ENCODE results near the gene C19orf53. TPM values are rescaled to one million over a fixed set of nuclear protein-coding genes. Genes with fewer than 3 reads are reported as not detected.

The C19orf53 gene
- total RNA-seq, 6 donors from 2014 or later: 9.4 to 158 (median 96.5) TPM

DNA sequence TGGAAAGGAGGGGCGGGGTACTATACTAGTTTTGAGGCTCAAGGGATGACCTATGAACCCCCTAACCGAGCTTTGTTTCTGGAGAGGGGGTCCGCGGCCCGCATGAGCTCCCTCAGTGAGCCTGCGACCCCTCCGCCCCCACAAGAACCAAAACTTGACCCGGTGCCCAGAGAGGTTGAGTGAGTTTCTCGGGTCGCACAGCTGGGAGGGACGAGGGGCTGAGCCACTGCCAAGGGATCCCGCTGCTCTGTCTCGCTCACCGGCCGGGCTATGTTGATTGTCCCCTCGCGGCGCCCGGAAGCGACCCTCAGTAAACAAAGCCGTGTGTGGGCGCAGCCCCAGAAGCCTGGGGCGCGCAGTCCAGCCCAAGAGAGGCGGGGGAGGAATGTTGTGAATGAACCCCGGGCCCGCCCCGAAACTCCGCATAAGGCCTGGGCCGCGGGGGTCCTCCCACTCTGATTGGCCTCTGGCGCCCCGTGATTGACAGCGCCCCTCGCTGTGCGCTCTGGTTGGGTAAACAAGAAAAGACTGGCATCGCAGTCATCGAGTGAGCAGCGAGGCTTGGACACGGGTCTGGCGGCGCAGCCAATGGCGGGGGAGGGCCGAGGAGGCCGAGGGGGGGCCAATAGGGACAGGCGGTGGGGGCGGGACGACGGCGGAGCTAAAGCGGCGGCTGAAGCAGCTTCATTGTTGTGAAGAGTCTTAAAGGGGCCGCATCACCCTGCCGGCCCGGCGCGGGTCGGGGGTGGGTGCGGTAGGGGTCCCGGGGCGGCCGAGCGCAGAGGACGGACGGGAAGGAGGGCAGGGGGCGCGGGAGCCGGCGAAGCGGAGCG is 20.7 kb downstream of the C19orf53 start, which contains the start of gene ZSWIM4:
Gene ZSWIM4 (plus strand): TSS at position 687 of the 833 bp plus-strand sequence. CDS start 206 bp downstream, outside the sequence.
- Histone ChIP-seq H3K4me3 (peak within 1 kb of the TSS; percentile 66 to 88 (median 78)), H3K4me1 (peaks cover 24 to 45% (median 33%) of the 10 kb centered on the region in 4 donors), H3K36me3 (peaks cover 0 to 3% (median 0%) of the 10 kb centered on the region in 4 donors), H3K27ac (peak within 1 kb of the TSS; percentile 91 to 96 (median 92)), H3K9me3 (no peaks in the 10 kb centered on the region), H3K27me3 (no peaks in the 10 kb centered on the region)
- 3 to 6% methylated on average over 7 to 42 of the region's 71 CpGs for WGBS, 2 donors
- TF ChIP-seq EP300 (IDR thresholded peaks at IDR 0.05) (no peak), POLR2AphosphoS5 (IDR thresholded peaks at IDR 0.05) (peak; percentile 14 to 61), POLR2A (IDR thresholded peaks at IDR 0.05) (peak in 2 of 4 donors; percentile 54 to 79)
- DNase-seq (peak; percentile 98 to 99), ATAC-seq (ENCODE audit: low FRiP score in 2 of 2) (peak; percentile 96 to 99)

DNA sequence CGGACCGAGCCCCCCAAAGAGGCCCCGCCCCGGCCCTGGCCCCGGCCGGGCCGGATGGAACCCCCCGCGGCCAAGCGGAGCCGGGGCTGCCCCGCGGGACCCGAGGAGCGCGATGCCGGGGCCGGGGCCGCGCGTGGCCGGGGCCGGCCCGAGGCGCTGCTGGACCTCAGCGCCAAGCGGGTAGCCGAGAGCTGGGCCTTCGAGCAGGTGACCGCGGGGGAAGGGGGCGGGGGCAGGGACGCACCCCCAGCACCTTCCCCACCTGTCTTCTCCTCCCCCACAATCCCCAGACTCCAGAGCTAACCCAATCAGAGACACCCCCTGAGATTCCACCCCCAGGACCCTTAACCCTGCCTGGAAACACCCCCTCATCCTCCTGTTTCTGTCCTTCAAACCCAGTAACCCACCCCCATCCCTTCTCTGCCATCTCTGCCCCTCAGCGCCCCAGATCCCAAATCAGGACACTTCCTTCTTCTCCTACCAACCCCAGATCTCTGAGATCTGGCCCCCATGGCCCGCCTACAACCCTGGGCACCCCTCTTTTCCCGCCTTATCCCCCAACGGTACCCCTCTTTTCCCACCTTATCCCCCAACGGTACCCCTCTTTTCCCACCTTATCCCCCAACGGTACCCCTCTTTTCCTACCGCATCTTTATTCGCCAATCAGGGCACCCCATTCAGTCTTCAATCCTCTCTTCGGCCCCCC is 21.5 kb downstream of the C19orf53 start:
- Histone ChIP-seq H3K4me1 (peaks cover 24 to 45% (median 32%) of the 10 kb centered on the region in 4 donors), H3K4me3 (peak overlapping the region; percentile 58 to 88 (median 76)), H3K9me3 (no peaks in the 10 kb centered on the region), H3K27me3 (no peaks in the 10 kb centered on the region), H3K36me3 (peaks cover 0 to 3% (median 0%) of the 10 kb centered on the region in 4 donors), H3K27ac (peak overlapping the region; percentile 91 to 96 (median 92))
- WGBS, 2 donors: 7 to 18% methylated on average over 9 to 20 of the region's 42 CpGs
- DNase-seq (peak in 1 of 2 donors; percentile 62), ATAC-seq (ENCODE audit: low FRiP score in 2 of 2) (peak in 1 of 2 donors; percentile 13)
- TF ChIP-seq POLR2AphosphoS5 (IDR thresholded peaks at IDR 0.05) (no peak), POLR2A (IDR thresholded peaks at IDR 0.05) (peak in 2 of 4 donors; percentile 4 to 15)

DNA sequence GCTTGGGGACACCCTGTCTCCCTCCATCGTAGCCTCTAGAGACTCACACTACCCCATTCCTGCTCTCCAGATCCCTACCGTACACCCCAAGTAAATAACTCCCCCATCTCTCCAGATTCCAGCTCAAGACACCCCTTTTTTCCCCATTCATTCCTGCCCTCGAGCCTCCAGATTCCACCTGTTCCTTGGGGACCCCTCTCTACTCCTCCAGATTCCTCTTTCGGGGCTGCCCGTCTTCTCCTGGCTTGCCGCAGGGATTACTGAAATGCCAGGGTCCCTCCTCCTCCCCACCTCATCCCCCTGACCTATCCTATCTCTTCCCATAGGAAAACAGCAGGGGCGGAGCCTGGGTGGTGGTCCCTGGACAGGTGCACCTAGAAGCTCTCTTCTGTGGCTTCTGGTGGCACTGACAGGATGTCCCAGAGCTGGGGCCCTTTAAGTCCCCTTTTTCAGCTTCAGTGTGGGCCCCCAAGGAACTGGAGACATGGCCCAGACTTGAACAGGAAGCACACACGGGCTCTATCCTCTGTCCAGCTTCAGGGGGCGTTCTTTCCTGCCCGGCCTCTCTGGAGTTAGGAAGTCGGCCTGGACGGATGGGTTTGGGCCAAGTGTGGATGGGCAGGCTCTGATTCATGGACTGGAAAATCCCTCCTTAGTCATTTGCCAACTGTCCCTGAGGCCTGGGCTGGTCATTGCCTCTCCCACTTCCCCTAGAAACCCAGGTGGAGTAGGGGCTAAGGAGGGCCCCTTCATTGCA is 22.2 kb downstream of the C19orf53 start:
- H3K4me3 ChIP-seq: peak overlapping the region; percentile 58 to 88 (median 76)
- ATAC-seq (ENCODE audit: low FRiP score in 2 of 2) (peak in 1 of 2 donors; percentile 56), DNase-seq (peak in 1 of 2 donors; percentile 85)
- WGBS, 2 donors: 10 to 18% methylated on average over 7 to 12 of the region's 12 CpGs
- H3K4me1 ChIP-seq: peaks cover 24 to 45% (median 32%) of the 10 kb centered on the region in 4 donors
- peak overlapping the region; percentile 91 to 96 (median 92) for H3K27ac ChIP-seq
- peak in 1 of 4 donors; percentile 38 for TF ChIP-seq POLR2A (IDR thresholded peaks at IDR 0.05)
- TF ChIP-seq, protein P1, sequence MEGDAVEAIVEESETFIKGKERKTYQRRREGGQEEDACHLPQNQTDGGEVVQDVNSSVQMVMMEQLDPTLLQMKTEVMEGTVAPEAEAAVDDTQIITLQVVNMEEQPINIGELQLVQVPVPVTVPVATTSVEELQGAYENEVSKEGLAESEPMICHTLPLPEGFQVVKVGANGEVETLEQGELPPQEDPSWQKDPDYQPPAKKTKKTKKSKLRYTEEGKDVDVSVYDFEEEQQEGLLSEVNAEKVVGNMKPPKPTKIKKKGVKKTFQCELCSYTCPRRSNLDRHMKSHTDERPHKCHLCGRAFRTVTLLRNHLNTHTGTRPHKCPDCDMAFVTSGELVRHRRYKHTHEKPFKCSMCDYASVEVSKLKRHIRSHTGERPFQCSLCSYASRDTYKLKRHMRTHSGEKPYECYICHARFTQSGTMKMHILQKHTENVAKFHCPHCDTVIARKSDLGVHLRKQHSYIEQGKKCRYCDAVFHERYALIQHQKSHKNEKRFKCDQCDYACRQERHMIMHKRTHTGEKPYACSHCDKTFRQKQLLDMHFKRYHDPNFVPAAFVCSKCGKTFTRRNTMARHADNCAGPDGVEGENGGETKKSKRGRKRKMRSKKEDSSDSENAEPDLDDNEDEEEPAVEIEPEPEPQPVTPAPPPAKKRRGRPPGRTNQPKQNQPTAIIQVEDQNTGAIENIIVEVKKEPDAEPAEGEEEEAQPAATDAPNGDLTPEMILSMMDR (IDR thresholded peaks at IDR 0.05): peak in 2 of 6 experiments; percentile 8 to 11
- peak in 1 of 4 donors; percentile 45 for TF ChIP-seq EP300 (IDR thresholded peaks at IDR 0.05)
- peak; percentile 65 to 74 for TF ChIP-seq POLR2AphosphoS5 (IDR thresholded peaks at IDR 0.05)
- no peaks in the 10 kb centered on the region for H3K27me3 ChIP-seq
- H3K36me3 ChIP-seq: peaks cover 0 to 6% (median 0%) of the 10 kb centered on the region in 4 donors
- H3K9me3 ChIP-seq: no peaks in the 10 kb centered on the region

DNA sequence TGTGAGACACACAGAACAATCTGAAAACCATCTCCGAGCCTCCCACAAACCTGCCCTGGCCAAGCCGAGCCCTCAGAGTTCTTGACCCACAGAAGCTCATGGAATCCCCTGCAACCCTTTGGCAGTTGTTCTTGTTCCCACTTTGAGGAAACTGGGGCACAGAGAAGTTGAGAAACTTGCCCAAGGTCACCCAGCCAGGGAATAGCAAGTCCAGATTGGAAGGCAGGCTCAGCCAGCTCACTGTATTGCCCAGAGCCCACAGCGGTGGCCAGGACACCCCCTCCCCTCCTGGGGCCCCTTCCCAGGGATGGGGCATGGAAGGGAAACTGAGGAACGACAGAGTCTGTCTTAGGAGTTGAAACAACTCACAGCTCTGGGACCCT is 22.8 kb downstream of the C19orf53 start:
- DNase-seq: no peak
- H3K4me3 ChIP-seq: peak overlapping the region in 1 of 4 donors; percentile 85
- H3K4me1 ChIP-seq: peaks cover 24 to 45% (median 32%) of the 10 kb centered on the region in 4 donors
- H3K27me3 ChIP-seq: no peaks in the 10 kb centered on the region
- no peak for ATAC-seq (ENCODE audit: low FRiP score in 2 of 2)
- peaks cover 0 to 6% (median 0%) of the 10 kb centered on the region in 4 donors for H3K36me3 ChIP-seq
- H3K27ac ChIP-seq: peak overlapping the region; percentile 91 to 96 (median 92)
- no peaks in the 10 kb centered on the region for H3K9me3 ChIP-seq
- TF ChIP-seq, protein P1 (IDR thresholded peaks at IDR 0.05): no peak
- no peak for TF ChIP-seq POLR2A (IDR thresholded peaks at IDR 0.05)
- no peak for TF ChIP-seq POLR2AphosphoS5 (IDR thresholded peaks at IDR 0.05)
- no peak for TF ChIP-seq EP300 (IDR thresholded peaks at IDR 0.05)
- WGBS, 2 donors: 32 to 66% methylated on average over 3 to 4 of the region's 4 CpGs

DNA sequence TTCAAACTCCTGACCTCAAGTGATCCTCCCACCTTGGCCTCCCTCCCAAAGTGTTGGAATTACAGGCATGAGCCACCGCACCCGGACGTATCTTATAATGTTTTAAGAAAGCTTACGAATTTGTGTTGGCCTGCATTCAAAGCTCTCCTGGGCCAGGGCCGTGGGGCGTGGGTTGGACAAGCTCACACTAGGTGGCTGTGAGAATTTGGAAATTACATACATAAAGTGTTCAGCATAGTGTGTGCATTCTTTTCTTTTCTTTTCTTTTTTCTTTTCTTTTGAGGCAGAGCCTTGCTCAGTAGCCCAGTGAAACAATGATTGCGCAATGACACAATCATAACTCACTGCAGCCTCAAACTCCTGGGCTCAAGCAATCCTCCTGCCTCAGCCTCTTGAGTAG is 23.6 kb downstream of the C19orf53 start:
- no peak for DNase-seq
- no peaks in the 10 kb centered on the region for H3K27me3 ChIP-seq
- WGBS, 2 donors: 53 to 66% methylated on average over 7 of the region's 7 CpGs
- H3K9me3 ChIP-seq: no peaks in the 10 kb centered on the region
- ATAC-seq (ENCODE audit: low FRiP score in 2 of 2): no peak
- H3K4me1 ChIP-seq: peaks cover 24 to 46% (median 34%) of the 10 kb centered on the region in 4 donors
- H3K27ac ChIP-seq: peak overlapping the region; percentile 91 to 96 (median 92)
- no peak overlapping the region for H3K4me3 ChIP-seq
- peaks cover 0 to 6% (median 0%) of the 10 kb centered on the region in 4 donors for H3K36me3 ChIP-seq
- TF ChIP-seq EP300 (IDR thresholded peaks at IDR 0.05) (no peak), POLR2A (IDR thresholded peaks at IDR 0.05) (no peak), POLR2AphosphoS5 (IDR thresholded peaks at IDR 0.05) (no peak)
- TF ChIP-seq, protein P1 (IDR thresholded peaks at IDR 0.05): no peak
